ENCODE data around the gene NCF1.
"Not testable (repeated sequence)": the region's sequence is repeated elsewhere in the genome, so short reads cannot be mapped to it uniquely, and the experiment has no call there.

NCF1 gene

DNA sequence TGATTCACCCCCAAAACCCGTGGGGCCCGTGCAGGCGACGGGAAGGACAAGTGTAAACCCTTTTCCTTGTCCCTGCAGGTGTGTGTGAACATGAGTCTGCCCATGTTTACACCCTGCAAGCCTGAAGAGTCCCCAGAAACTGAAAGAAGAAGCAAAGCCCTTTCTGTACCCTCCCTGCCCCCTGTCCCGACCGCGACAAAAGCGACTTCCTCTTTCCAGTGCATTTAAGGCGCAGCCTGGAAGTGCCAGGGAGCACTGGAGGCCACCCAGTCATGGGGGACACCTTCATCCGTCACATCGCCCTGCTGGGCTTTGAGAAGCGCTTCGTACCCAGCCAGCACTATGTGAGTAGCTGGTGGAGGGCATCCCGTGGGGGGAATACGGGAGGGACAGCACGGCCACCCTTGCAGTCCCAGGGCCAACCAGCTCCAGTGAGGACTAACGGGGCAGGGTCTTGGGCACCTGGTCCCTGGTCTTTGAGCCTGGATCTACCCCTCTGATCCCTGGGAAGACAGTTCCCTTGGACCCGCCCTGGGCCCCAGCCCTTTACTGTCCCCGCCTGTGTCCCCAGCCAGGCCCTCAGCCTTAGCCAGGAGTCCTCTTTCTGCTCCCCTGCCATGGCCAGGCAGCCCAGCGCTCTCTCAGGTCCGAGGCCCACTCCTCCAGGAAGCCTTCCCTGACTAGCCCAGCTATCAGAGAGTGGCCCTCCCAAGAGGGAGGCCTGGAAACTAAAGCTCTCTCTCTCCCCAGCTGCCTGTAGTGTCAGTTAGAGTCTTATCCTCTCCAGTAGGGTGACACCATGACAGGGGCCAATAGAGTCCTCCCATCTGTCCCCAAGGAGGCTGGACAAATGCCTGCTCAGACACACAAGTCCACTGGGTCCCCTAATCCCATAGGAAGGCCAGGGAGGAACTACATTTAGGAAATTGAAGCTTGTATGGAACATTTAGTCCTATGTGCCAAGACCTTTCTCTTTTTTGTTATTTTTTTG lies at the start of gene NCF1:
TSS of gene NCF1 (plus strand) at position 252 of the 991 bp plus-strand sequence. CDS start at position 273, 21 bp downstream.
- not testable (repeated sequence) for DNase-seq

DNA sequence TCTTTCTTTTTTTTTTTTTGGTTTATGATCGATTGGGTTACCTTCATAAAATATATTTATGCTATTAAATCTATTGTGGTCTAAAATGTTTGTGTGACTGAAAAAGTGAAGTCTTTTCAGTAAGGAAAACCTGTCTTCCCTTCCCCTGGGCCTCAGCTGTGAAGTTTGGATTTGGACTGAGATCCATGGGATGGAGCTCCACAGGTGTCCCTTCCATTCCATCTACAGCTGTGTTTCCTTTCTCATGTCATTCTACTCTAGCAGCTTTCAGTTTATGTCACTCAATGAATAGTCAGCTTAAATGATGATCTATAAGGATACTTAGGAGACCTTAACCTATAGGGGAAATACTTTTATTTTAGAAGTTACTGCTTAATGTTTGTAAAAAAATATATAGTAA lies 48.0 kb upstream of the NCF1 start:
- no peak for DNase-seq

- no peak for DNase-seq
Observed at GRCh38 chr7:74726309-74727101, 47.3 kb upstream of the NCF1 start.

GRCh38 chr7:74728686-74729085 lies 45.1 kb upstream of the NCF1 start:
- not testable (repeated sequence) for DNase-seq

- not testable (repeated sequence) for DNase-seq
Observed at GRCh38 chr7:74730186-74730585, 43.6 kb upstream of the NCF1 start.

DNA sequence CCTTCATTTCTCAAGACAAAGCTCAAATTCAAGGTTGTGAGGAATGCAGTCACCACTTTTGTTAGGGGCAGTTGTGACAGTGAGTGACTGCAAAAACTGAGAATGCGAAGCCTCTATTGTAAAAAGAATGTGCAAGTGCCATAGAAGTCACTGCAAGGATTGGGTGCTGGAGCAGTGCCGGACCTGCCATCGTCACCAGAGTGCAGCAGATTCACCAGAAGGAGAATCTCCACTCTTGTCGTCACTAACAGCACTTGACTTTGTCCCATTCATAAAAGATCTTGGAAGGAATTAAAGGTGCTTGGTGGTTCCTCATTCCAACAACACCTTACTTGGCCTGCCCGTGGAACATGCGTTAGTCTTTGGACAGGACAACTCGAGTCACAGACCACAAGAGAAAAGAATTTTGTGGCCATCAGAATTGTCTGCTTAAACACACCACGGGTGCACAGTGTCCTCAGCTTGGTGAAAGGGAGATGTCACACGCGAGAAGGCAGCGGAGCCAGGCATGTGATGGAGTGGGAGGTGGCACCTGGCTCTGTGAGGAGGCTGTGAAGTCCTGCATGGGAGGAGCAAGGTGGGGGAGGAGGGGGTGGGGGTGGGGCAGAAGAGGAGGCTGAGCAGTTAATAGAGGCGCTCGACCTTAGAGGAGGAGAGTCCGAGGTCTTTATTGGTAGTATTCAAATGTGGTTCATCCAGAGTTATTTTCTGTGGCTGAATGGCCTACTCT lies 33.7 kb upstream of the NCF1 start:
- DNase-seq, result not testable (repeated sequence)

DNA sequence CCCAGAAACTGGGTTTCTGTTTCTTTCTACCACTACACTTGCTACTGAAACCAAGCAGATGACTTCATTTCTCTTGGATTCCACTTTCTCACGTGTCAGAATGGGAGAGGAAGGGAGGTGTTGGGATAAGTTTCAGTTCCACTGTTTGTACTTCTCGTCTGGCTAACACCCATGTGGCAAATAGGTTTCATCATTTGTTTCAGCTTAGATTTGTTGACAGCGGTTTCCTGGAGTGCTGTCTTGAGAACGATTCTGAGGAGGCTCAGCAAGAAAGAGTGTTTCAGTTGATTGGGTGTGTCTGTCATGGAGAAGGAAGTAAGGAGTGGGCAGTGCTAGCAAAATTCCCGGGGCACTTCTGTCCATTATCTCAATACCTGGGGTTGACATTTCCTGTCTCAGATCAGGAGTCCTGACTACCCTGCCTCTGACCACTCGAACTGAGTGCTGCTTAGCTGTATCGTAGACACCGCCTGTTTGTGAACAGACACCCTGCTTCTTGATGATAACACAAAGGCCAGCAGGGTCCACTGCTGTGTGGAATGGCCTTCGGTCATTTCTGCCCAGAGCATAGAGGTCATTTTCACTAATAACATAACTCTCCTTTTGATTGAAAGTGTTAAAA lies 29.8 kb upstream of the NCF1 start:
- DNase-seq, result not testable (repeated sequence)

DNA sequence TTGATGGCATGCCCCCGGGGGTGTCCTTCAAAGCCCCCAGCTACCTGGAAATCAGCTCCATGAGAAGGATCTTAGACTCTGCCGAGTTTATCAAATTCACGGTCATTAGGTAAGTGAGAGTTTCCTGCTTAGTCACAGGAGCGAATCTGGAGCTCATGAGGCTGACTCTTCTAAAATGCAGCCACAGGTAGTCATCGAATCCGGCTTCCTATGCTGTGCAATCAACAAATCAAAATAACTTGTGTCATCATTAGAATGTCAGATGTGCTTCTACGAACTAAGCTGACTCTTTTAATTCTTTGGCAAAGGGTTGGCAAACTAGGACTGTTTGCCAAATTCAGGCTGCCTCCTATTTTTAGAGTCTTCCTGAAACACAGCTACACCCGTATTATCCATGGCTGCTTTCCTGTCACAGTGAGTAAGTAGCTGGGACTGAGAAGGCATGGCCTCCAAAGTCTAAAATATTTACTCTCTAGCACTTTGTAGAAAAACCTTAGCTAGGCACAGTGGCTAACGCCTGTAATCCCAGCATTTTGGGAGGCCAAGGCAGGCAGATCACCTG lies 19.8 kb upstream of the NCF1 start:
- not testable (repeated sequence) for DNase-seq

GRCh38 chr7:74756673-74757072 lies 17.1 kb upstream of the NCF1 start:
- DNase-seq, result not testable (repeated sequence)

DNA sequence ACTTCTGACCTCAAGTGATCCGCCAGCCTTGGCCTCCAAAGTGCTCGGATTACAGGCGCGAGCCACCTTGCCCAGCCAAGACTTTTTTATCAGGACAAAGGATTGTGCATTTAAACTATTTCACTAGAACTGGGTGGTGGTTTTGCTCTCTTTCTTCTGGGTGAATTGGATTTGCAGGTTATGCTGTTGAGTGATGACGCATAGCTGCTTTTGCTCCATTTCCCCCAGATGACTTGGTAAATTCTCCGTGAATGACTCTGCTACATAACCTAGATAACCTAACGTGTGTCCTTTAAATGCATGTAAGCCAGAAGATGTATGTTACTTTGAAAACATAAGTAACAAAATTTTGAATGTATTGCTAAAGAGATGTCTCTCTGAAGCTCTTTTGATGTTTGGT lies 15.5 kb upstream of the NCF1 start:
- DNase-seq, result not testable (repeated sequence)

GRCh38 chr7:74758982-74759381 lies 14.8 kb upstream of the NCF1 start:
- DNase-seq, result not testable (repeated sequence)

DNA sequence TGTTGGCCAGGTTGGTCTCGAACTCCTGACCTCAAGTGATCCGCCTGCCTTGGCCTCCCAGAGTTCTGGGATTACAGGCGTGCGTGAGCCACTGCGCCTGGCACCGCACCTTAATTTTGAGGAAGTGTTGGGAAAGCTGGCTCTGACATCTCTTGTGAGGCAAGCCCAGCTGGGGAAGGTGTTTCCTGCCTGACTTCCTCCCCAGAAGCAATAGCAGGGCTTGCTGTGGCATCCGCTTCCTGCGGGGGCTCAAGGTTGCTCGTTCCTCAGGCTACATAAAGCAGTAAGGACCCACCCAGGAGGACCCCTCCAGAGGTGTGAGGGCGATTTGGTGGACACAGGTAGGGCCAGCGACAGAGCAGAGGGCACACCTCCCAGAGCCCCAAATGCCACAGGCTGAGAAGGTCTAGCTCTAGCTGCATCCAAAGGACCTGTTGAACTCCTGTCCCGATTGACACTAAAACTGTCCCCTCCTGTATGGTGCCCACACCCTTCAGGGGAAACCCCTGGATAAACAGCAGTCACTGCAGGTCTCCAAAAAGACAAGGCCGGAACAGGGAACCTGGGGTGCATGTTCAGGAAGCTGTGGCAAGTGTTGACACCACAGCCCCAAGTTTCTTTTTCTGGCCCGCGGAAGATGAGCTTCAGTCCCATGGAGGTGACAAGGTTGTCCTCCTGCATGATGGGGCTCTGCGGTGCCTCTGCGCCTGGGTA lies 8.4 kb upstream of the NCF1 start:
- DNase-seq, result not testable (repeated sequence)

DNA sequence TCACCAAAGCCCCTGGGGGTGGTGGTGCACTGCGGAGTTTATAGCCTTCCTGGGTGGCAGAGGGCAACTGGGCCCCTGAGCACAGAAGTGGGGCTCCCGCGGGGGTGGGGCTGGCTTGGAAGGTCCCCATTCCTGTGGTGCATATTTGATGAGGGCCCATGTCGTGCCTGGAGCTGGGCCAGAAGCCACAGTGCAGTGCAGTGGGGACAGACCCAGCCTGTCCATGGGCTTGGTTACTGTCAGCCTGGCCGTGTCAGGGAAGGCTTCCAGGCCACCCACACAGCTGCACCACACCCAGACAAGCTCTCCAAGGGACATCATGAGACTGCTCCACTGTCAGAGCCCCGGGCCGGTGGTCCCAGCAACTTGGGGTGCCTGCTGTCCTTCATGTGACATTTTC lies 7.3 kb upstream of the NCF1 start:
- not testable (repeated sequence) for DNase-seq

- not testable (repeated sequence) for DNase-seq
Observed at GRCh38 chr7:74766991-74767390, 6.8 kb upstream of the NCF1 start.

DNA sequence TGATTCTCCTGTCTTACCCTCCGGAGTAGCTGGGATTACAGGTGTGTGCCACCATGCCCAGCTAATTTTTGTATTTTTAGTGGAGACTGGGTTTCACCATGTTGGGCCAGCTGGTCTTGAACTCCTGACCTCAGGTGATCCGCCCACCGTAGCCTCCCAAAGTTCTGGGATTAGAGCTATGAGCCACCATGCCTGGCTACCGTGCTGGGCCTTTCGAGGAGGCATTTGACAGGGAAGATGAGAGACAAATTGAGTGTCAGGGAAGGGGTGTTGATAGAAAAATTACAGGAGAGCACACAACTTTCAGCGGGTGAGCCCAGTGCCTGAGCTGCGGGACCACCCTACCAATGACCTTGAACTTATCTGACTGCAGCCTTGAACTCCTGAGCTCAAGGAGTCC lies 3.7 kb upstream of the NCF1 start:
- not testable (repeated sequence) for DNase-seq

DNA sequence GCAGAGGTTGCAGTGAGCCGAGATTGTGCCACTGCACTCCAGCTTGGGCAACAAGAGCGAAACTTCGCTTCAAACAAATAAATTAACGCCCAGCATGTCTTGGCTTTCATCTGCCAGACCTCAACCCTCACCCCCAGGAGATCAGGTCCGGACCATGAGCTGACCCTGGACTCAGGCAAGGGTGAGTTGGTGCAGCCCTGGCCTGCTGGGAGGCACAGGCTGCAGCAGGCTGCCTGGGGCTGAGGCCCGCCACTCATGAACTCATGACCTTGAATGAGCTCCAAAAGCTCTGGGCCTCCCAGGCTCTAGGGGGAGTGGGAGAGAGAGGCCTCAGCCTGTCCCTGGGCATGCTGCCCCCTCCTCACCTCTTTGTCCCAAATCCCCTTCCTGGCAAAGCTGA lies 1.7 kb upstream of the NCF1 start:
- not testable (repeated sequence) for DNase-seq

GRCh38 chr7:74775111-74775510 lies 1.3 kb downstream of the NCF1 start:
- DNase-seq, result not testable (repeated sequence)

- not testable (repeated sequence) for DNase-seq
Observed at GRCh38 chr7:74779053-74779452, 5.2 kb downstream of the NCF1 start.

DNA sequence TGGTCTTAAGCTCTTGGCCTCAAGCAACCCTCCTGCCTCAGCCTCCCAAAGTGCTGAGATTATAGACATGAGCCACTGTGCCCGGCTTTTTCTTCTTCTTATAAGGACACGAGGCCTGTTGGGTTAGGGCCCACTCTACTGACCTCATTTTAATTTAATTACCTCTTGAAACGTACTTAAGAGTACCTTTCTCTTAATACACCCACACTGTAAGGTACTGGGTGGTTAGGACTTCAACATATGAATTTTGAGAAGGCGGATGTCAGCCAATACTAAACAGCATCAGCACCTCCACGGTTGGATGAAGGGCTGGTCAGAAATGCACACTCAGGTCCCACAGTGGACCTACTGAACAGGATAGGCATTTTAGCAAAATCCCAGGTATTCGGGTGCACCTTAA lies 7.9 kb downstream of the NCF1 start:
- not testable (repeated sequence) for DNase-seq

- not testable (repeated sequence) for DNase-seq
Observed at GRCh38 chr7:74783595-74783994, 9.8 kb downstream of the NCF1 start.

Measured in NCI-H524 treated with DMSO at 0.1 percent for 48 hours (cell line).